22Rv1 (cell line): ENCODE measurements around the gene UBE2E2.

ENCODE experiments used
- CTCF ChIP-seq: fragments of 450-650 bp; IDR thresholded peaks from 2 replicates; pipeline ENCODE4 v1.5.1; 2017; ENCODE audit warnings: mild to moderate bottlenecking
- ZFX ChIP-seq: fragments of 450-650 bp; IDR thresholded peaks from 2 replicates; pipeline ENCODE4 v1.6.1; 2017; ENCODE audit warnings: antibody characterized with exemption, borderline replicate concordance

DNA sequence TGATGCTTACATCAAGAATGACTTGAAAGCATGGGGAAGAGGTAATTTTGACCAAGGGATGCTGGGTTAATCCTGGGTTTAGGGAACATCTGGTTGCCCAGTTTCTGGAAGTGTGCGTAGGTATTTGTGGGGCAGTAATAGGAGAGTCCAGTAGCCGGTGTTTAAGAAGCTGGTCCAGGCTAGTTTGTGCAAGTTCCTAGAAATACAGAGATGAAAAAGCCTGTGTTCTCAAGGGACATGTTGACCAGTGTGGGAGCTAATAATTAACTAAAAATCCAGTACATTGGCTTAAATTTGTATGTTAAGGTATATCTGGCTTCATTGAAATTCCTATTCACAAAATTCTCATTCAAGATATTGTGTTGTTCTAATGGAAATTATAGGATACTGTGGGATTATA is 51.2 kb downstream of the UBE2E2 start:
- TF ChIP-seq CTCF (no peak), ZFX (no peak)
